HepG2 (cell line): ENCODE measurements around the gene TMEM33. TPM values are rescaled to one million over a fixed set of nuclear protein-coding genes. Genes with fewer than 3 reads are reported as not detected.

Experiments used
- ATAC-seq: fragments of 200-7000 bp; cut with Tn5 transposase; 3 replicates; pipeline ENCODE4 v1.9.1; 2020; ENCODE audit warnings: mild to moderate bottlenecking, moderate library complexity
- BruUV-seq: library from RNA; stranded (reverse); fragments of 400-500 nt; replicated peaks from 2 replicates; lab custom pipeline; 2021; lab: Mats Ljungman, UMichigan
- CTCF ChIA-PET: fragments of 300-600 bp; formaldehyde crosslinking; extraction: SDS; loops from one replicate; lab custom pipeline; 2021; ENCODE audit warnings: low total read pairs, inconsistent platforms, low intra/inter-chr PET ratio; lab: Yijun Ruan, JAX
- POLR2A ChIA-PET: fragments of 350-600 bp; sonication (Branson Sonifier 250); formaldehyde crosslinking; loops from one replicate; lab custom pipeline; 2020; ENCODE audit warnings: antibody characterized with exemption, inconsistent platforms; lab: Yijun Ruan, JAX
- DNase-seq: peaks from one replicate; pipeline ENCODE4 v3.0.0-alpha.2; 2015; ENCODE audit warnings: low spot score
- FAIRE-seq: peaks from 3 replicates; lab custom pipeline; 2011; peaks lifted over from hg19 to GRCh38; lab: Jason Lieb, UNC
- H2AFZ ChIP-seq: one replicate; pipeline ENCODE4 v1.6.1; 2011; ENCODE audit warnings: low read length, inconsistent platforms
- H3K27ac ChIP-seq: fragments of 300-600 bp; 3 replicates; pipeline ENCODE4 v1.8.0; 2011; ENCODE audit warnings: mixed run types, mild to moderate bottlenecking, mixed read lengths, low read length, inconsistent platforms; ENCODE audit not compliant: insufficient read depth; ENCODE audit errors: extremely low read length
- H3K27me3 ChIP-seq, 2 experiments: fragments of 200-600 bp in 1 of 2; 2 replicates in 1 of 2; 3 replicates in 1 of 2; pipeline versions ENCODE4 v1.6.0 to v1.8.0; 2011; ENCODE audit warnings: low read length in 2 of 2, mild to moderate bottlenecking in 2 of 2, moderate library complexity in 2 of 2, inconsistent platforms in 1 of 2; ENCODE audit not compliant: insufficient read depth in 2 of 2, control insufficient read depth in 1 of 2
- H3K36me3 ChIP-seq, 2 experiments: fragments of 200-600 bp in 1 of 2; replicated peaks in 1 of 2; 2 replicates in 1 of 2; 3 replicates in 1 of 2; pipeline versions ENCODE4 v1.5.1 to v1.8.0; 2011; ENCODE audit warnings: low read length in 2 of 2, inconsistent platforms in 1 of 2; ENCODE audit not compliant: insufficient read depth in 2 of 2, control insufficient read depth in 1 of 2
- H3K4me1 ChIP-seq: 2 replicates; pipeline ENCODE4 v1.5.1; 2012; ENCODE audit warnings: low read length, inconsistent platforms; ENCODE audit not compliant: insufficient read depth
- H3K4me2 ChIP-seq: 2 replicates; pipeline ENCODE4 v1.6.0; 2011; ENCODE audit warnings: low read depth, low read length, inconsistent platforms
- H3K4me3 ChIP-seq, 3 experiments: fragments of 200-600 bp in 1 of 3; sonication (generic), shearing (Covaris generic) in 1 of 3; replicated peaks in 1 of 3; 2 replicates each; pipeline ENCODE4 v1.5.1; 2011 to 2016; ENCODE audit warnings: low read length in 3 of 3, inconsistent platforms in 2 of 3, low read depth in 2 of 3, mild to moderate bottlenecking in 2 of 3, control low read depth in 1 of 3, mixed read lengths in 1 of 3; ENCODE audit not compliant: insufficient read depth in 1 of 3
- H3K79me2 ChIP-seq: one replicate; pipeline ENCODE4 v1.6.1; 2011; ENCODE audit warnings: low read length, inconsistent platforms; ENCODE audit not compliant: insufficient read depth
- H3K9ac ChIP-seq: 2 replicates; pipeline ENCODE4 v1.6.0; 2011; ENCODE audit warnings: mild to moderate bottlenecking, low read depth, low read length, inconsistent platforms; ENCODE audit not compliant: insufficient read depth
- H3K9me3 ChIP-seq: 2 replicates; pipeline ENCODE4 v1.5.1; 2012; ENCODE audit warnings: mild to moderate bottlenecking, low read length
- H4K20me1 ChIP-seq: 2 replicates; pipeline ENCODE4 v1.6.0; 2011; ENCODE audit warnings: inconsistent platforms, mild to moderate bottlenecking, low read length, moderate library complexity; ENCODE audit not compliant: insufficient read depth
- ETV5 ChIP-seq: IDR thresholded peaks from 2 replicates; pipeline ENCODE4 v1.6.1; 2018; ENCODE audit warnings: missing biosample characterization, missing genetic modification reagents, inconsistent platforms, borderline replicate concordance
- SETDB1 ChIP-seq: sonication (generic); formaldehyde crosslinking; IDR thresholded peaks from 2 replicates; pipeline ENCODE4 v1.5.1; 2020; ENCODE audit warnings: missing genetic modification reagents, mild to moderate bottlenecking, borderline replicate concordance
- SOX5 ChIP-seq: IDR thresholded peaks from 2 replicates; pipeline ENCODE4 v1.6.1; 2016; ENCODE audit warnings: borderline replicate concordance
- ZNF232 ChIP-seq: sonication (generic); formaldehyde crosslinking; IDR thresholded peaks from 2 replicates; pipeline ENCODE4 v1.4.0; 2020; ENCODE audit warnings: missing genetic modification reagents, borderline replicate concordance
- ZNF687 ChIP-seq: sonication (generic); formaldehyde crosslinking; IDR thresholded peaks from 2 replicates; pipeline ENCODE4 v1.5.1; 2020; ENCODE audit warnings: mild to moderate bottlenecking, missing genetic modification reagents, moderate library complexity
- ZNF703 ChIP-seq: sonication (generic); formaldehyde crosslinking; IDR thresholded peaks from 2 replicates; pipeline ENCODE4 v1.5.1; 2020; ENCODE audit warnings: missing genetic modification reagents, mild to moderate bottlenecking, moderate library complexity, borderline replicate concordance
- ZNF816 ChIP-seq: sonication (generic); formaldehyde crosslinking; IDR thresholded peaks from 2 replicates; pipeline ENCODE4 v1.8.0; 2022; ENCODE audit warnings: missing genetic modification reagents, mild to moderate bottlenecking, borderline replicate concordance
- WGBS: methylation state at CpG from one replicate; pipeline ENCODE4 v1.1.6; 2017; ENCODE audit warnings: low lambda C conversion rate; 5-methylcytosine and 5-hydroxymethylcytosine counted together
- in situ Hi-C: cut with HindIII; loops from 2 replicates; pipeline ENCODE4 v1.10.0; 2017; ENCODE audit warnings: low pct_unique_long_range_greater_than_20kb; ENCODE audit not compliant: extremely low pct_ligation_motif_present
- intact Hi-C: fragments of 100-400 bp; cut with micrococcal nuclease; formaldehyde crosslinking; loops from one replicate; pipeline ENCODE4 v1.10.0; 2022; ENCODE audit not compliant: unreplicated experiment
- polyA plus RNA-seq, 8 experiments: library from polyadenylated mRNA; depleted of rRNA in 3 of 8; stranded (reverse) in 7 of 8; unstranded in 1 of 8; fragments of >200 nt; fragmentation: Illumina TruSeq in 4 of 8; extraction: Trizol in 4 of 8; gene quantifications; 2 replicates each; pipeline versions ENCODE4 v1.2.1 to v1.2.3, GENCODE V29; 2011 to 2016; ENCODE audit warnings: low read depth in 4 of 8, missing spikeins in 1 of 8, mixed read lengths in 1 of 8; ENCODE audit not compliant: insufficient read depth in 1 of 8
- total RNA-seq, 5 experiments: library from RNA; depleted of rRNA; stranded (reverse); fragments of >200 nt; fragmentation: Illumina TruSeq; extraction: Trizol; gene quantifications; 2 replicates each; pipeline ENCODE4 v1.2.3, GENCODE V29; 2016; ENCODE audit warnings: low read depth in 1 of 5
- TF ChIP-seq, protein P1 (sequence below): IDR thresholded peaks from 2 replicates; pipeline ENCODE4 v1.6.1; 2016

TMEM33 gene
- total and polyA plus RNA-seq, 2 of the 13 experiments (the other 11 are each of a cell fraction or from before 2014, with no cell fraction given), result 36.1 to 66.6 TPM

DNA sequence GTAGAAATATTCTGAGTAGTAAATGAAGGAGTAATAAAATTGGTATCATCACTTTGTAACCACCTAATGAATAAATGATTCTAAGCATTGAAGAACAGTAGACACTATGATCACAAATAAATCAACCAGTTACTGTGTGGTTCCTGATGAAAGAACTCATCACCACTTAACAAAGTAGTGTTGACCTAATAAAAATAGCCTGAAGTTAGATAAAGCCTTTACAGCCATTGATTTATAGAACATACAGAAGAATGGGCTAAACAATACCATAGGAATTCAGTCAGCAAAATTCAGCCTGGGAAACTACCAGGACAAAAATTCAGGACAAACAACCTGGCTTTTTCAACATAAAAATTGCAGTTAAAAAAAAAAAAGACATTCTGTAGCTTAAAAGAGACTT is 64.1 kb downstream of the TMEM33 start:
- no TSS peak for BruUV-seq
- Histone ChIP-seq H3K4me1 (no peaks in the 10 kb centered on the region), H2AFZ (no peak overlapping the region), H3K36me3 (peaks cover 0 to 1% of the 10 kb centered on the region in 2 experiments; a peak in 1 of 5 replicates), H3K79me2 (no peaks in the 10 kb centered on the region), H4K20me1 (no peaks in the 10 kb centered on the region), H3K27ac (no peak overlapping the region), H3K4me2 (no peak overlapping the region), H3K4me3 (no peak overlapping the region), H3K9me3 (no peaks in the 10 kb centered on the region), H3K27me3 (no peaks in the 10 kb centered on the region), H3K9ac (no peak overlapping the region)
- CTCF ChIA-PET, result no interaction called here
- ATAC-seq (no peak), DNase-seq (no peak), FAIRE-seq (no peak)
- in situ Hi-C loops, result no loop called here
- POLR2A ChIA-PET, result no interaction called here
- intact Hi-C loops, result no loop called here
- TF ChIP-seq ZNF232 (CRISPR knock-in tag) (no peak), ZNF703 (no peak)

- Histone ChIP-seq H4K20me1 (no peaks in the 10 kb centered on the region), H3K27me3 (no peaks in the 10 kb centered on the region), H3K36me3 (peaks cover 2 to 21% of the 10 kb centered on the region in 2 experiments; a peak in 2 of 5 replicates), H3K27ac (no peak overlapping the region), H3K4me3 (no peak overlapping the region), H3K4me1 (no peaks in the 10 kb centered on the region), H3K9ac (no peak overlapping the region), H2AFZ (no peak overlapping the region), H3K79me2 (peaks cover 2% of the 10 kb centered on the region), H3K9me3 (no peaks in the 10 kb centered on the region), H3K4me2 (no peak overlapping the region)
- POLR2A ChIA-PET, result no interaction called here
- 98% methylated on average over 3 of the region's 3 CpGs for WGBS
- no peak for ATAC-seq
- CTCF ChIA-PET, result no interaction called here
- in situ Hi-C loops (no loop called here), intact Hi-C loops (no loop called here)
- no TSS peak for BruUV-seq
- FAIRE-seq, result no peak
- no peak for DNase-seq
- TF ChIP-seq SETDB1 (CRISPR knock-in tag), result no peak
- no peak for TF ChIP-seq ZNF816
- TF ChIP-seq, protein P1, sequence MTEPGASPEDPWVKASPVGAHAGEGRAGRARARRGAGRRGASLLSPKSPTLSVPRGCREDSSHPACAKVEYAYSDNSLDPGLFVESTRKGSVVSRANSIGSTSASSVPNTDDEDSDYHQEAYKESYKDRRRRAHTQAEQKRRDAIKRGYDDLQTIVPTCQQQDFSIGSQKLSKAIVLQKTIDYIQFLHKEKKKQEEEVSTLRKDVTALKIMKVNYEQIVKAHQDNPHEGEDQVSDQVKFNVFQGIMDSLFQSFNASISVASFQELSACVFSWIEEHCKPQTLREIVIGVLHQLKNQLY (CRISPR knock-in tag), result no peak
- TF ChIP-seq ZNF687, result no peak
- no peak for TF ChIP-seq ETV5 (CRISPR knock-in tag)
- no peak for TF ChIP-seq SOX5 (CRISPR knock-in tag)
Measured at GRCh38 chr4:42008011-42008786, 73.0 kb downstream of the TMEM33 start.
